Thyroid gland (tissue), 4 donors: ENCODE measurements around the gene CEP295NL.

Experiments
- CTCF ChIP-seq, 6 experiments: fragments of 200-600 bp in 3 of 6; fragments of 450-650 bp in 3 of 6; sonication (generic) in 3 of 6; IDR thresholded peaks; one replicate each; pipeline ENCODE4 v1.5.1; 2016 to 2019; ENCODE audit warnings: antibody characterized with exemption in 6 of 6, mild to moderate bottlenecking in 2 of 6, inconsistent platforms in 1 of 6, moderate library complexity in 1 of 6
- POLR2A ChIP-seq, 2 donors: fragments of 450-650 bp; IDR thresholded peaks; one replicate each; pipeline ENCODE4 v1.6.1; 2017; ENCODE audit warnings: antibody characterized with exemption in 2 of 2, mild to moderate bottlenecking in 2 of 2, moderate library complexity in 1 of 2

GRCh38 chr17:78875363-78876093 is 27.5 kb downstream of the CEP295NL start:
- TF ChIP-seq CTCF (IDR thresholded peaks at IDR 0.05) (no peak), POLR2A (IDR thresholded peaks at IDR 0.05) (no peak)
